Type B pancreatic cell (in vitro differentiated cells): ENCODE data around the gene CDH16. TPM values are rescaled to one million over a fixed set of nuclear protein-coding genes. Genes with fewer than 3 reads are reported as not detected.

Experiments used
- DNase-seq: peaks from one replicate; pipeline ENCODE4 v3.0.0; 2021; ENCODE audit warnings: mixed read lengths; ENCODE audit not compliant: unreplicated experiment; ENCODE audit errors: extremely low spot score
- H3K27ac Mint-ChIP-seq: 2 replicates; pipeline ENCODE4 v1.8.0; 2021; ENCODE audit warnings: mild to moderate bottlenecking, mixed read lengths
- H3K27me3 Mint-ChIP-seq: 2 replicates; pipeline ENCODE4 v1.8.0; 2021; ENCODE audit warnings: mixed read lengths
- H3K36me3 Mint-ChIP-seq: 2 replicates; pipeline ENCODE4 v1.8.0; 2021; ENCODE audit warnings: mixed read lengths
- H3K4me1 Mint-ChIP-seq: one replicate; pipeline ENCODE4 v1.8.0; 2021; ENCODE audit warnings: mixed read lengths; ENCODE audit not compliant: unreplicated experiment
- H3K4me3 Mint-ChIP-seq: 2 replicates; pipeline ENCODE4 v1.8.0; 2021; ENCODE audit warnings: mild to moderate bottlenecking, mixed read lengths
- H3K9me3 Mint-ChIP-seq: 2 replicates; pipeline ENCODE4 v1.8.0; 2021; ENCODE audit warnings: mixed read lengths
- total RNA-seq: library from RNA; stranded (reverse); gene quantifications from 2 replicates; pipeline ENCODE4 v1.2.1, GENCODE V29; 2021; ENCODE audit warnings: low replicate concordance
- TF ChIP-seq, protein P1 (sequence below): fragments of 200-600 bp; sonication (generic); conservative IDR thresholded peaks from 2 replicates; pipeline ENCODE4 v1.5.0; 2021; ENCODE audit warnings: antibody characterized with exemption, mild to moderate bottlenecking

CDH16 gene
- total RNA-seq, 1 donor from 2014 or later = 1.7 TPM

- TF ChIP-seq, protein P1, sequence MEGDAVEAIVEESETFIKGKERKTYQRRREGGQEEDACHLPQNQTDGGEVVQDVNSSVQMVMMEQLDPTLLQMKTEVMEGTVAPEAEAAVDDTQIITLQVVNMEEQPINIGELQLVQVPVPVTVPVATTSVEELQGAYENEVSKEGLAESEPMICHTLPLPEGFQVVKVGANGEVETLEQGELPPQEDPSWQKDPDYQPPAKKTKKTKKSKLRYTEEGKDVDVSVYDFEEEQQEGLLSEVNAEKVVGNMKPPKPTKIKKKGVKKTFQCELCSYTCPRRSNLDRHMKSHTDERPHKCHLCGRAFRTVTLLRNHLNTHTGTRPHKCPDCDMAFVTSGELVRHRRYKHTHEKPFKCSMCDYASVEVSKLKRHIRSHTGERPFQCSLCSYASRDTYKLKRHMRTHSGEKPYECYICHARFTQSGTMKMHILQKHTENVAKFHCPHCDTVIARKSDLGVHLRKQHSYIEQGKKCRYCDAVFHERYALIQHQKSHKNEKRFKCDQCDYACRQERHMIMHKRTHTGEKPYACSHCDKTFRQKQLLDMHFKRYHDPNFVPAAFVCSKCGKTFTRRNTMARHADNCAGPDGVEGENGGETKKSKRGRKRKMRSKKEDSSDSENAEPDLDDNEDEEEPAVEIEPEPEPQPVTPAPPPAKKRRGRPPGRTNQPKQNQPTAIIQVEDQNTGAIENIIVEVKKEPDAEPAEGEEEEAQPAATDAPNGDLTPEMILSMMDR = no peak
- H3K4me1 Mint-ChIP-seq = no peaks in the 10 kb centered on the region
- no peaks in the 10 kb centered on the region for H3K9me3 Mint-ChIP-seq
- H3K4me3 Mint-ChIP-seq = no peak overlapping the region
- no peaks in the 10 kb centered on the region for H3K36me3 Mint-ChIP-seq
- no peak overlapping the region for H3K27ac Mint-ChIP-seq
- no peak for DNase-seq
- peaks cover 34% of the 10 kb centered on the region for H3K27me3 Mint-ChIP-seq
Measured at GRCh38 chr16:66914541-66914940, 4.1 kb downstream of the CDH16 start.

DNA sequence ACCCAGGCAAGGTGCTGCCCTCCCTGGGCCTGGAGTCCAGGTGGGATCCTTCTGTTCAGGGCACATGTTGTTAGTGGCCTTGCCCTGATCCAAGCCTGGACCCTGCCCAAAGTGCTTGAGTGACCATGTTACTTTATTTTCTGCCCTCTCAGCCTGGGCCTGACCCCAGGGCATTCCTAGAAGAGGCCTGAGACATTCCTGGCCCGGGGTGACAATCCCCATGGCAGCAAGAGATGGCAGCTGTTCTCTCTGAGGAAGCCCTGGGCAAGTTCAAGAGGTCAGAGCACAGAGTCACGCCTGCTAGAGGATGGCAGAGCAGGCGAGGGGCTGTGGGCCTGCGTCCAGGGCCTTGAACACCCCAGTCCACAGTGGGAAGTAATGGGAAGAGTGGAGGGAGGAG lies 5.0 kb downstream of the CDH16 start:
- H3K27ac Mint-ChIP-seq = no peak overlapping the region

DNA sequence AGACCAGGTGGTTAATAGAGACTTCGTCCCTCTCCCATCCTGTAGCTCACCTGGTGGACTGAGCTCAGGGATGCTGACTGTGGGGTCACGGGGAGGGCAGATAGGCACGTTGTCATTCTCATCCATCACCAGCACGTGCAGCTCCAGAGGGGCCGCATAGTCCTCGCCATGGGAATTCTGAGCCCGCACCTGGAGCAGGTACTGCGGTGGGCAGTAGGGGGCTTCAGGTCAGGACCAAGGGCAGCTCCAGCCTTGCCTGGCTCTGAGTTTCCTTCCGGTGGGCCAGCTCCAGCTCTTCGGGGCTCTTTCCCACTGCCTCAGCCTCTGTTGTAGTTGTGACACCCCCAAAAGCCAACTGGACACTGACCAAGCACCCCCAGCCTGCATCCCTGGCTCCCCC lies 5.6 kb downstream of the CDH16 start:
- no peak for DNase-seq
- Mint-ChIP-seq H3K27ac (no peak overlapping the region), H3K36me3 (no peaks in the 10 kb centered on the region), H3K27me3 (peaks cover 29% of the 10 kb centered on the region), H3K9me3 (no peaks in the 10 kb centered on the region), H3K4me1 (no peaks in the 10 kb centered on the region), H3K4me3 (no peak overlapping the region)
- TF ChIP-seq, protein P1 = no peak

More for the DNA sequence above, 5.0 kb downstream of the CDH16 start:
- DNase-seq = no peak
- Mint-ChIP-seq H3K4me3 (no peak overlapping the region), H3K27me3 (peaks cover 29% of the 10 kb centered on the region), H3K4me1 (no peaks in the 10 kb centered on the region), H3K9me3 (no peaks in the 10 kb centered on the region), H3K36me3 (no peaks in the 10 kb centered on the region)
- TF ChIP-seq, protein P1 = no peak

DNA sequence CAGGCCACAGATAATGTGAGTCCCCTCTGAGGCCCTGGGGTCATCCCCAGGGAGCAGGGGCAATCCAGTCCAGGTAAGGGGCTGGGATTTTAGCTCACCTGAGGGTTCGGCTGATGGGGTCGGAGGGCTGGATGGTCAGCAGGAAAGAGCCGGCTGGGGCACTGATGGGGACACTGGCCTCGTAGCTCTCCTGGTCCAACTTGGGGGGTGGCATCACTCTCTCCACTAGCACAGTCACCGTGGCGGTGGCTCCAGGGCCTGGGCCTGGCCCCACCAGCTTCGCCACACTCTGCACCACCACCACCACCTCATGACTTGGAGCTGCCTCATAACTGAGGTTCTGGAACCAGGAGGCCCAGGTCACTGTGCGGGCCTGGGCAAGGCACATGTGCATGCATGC lies 6.9 kb downstream of the CDH16 start:
- H3K9me3 Mint-ChIP-seq = no peaks in the 10 kb centered on the region
- H3K27ac Mint-ChIP-seq = no peak overlapping the region
- H3K4me3 Mint-ChIP-seq = no peak overlapping the region
- DNase-seq = no peak
- no peaks in the 10 kb centered on the region for H3K36me3 Mint-ChIP-seq
- H3K4me1 Mint-ChIP-seq = no peaks in the 10 kb centered on the region
- TF ChIP-seq, protein P1 = no peak
- peaks cover 22% of the 10 kb centered on the region for H3K27me3 Mint-ChIP-seq

DNA sequence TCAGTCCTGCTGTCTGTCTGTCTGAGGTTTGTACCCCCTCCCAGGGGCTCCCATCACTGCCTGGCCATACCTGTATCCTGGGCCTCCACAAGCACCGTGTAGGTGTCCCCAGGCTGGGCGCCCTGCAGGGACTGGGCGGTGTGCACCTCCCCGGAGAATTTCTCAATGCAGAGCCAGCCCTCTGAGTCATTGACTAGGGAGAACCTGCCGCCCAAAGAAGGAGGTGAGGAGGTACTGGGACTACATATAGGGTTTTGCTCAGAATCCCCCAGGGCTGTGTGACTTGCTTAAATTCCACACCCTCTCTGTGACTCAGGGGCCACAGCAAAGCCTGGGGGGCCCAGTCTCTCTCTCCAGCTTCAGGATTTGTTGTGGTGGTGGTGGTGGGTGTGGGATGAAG lies 7.6 kb downstream of the CDH16 start:
- no peak for DNase-seq
- Mint-ChIP-seq H3K4me3 (no peak overlapping the region), H3K4me1 (peaks cover 5% of the 10 kb centered on the region), H3K36me3 (no peaks in the 10 kb centered on the region), H3K27ac (no peak overlapping the region), H3K27me3 (peaks cover 16% of the 10 kb centered on the region), H3K9me3 (peaks cover 4% of the 10 kb centered on the region)
- TF ChIP-seq, protein P1 = no peak
